Uterus (tissue), 4 donors: ENCODE results near the gene STX1B. TPM values are rescaled to one million over a fixed set of nuclear protein-coding genes. Genes with fewer than 3 reads are reported as not detected.

Experiments used
- DNase-seq, 2 donors: peaks; one replicate each; pipeline ENCODE4 v3.0.0-alpha.2; 2019 to 2020
- H3K27ac ChIP-seq, 2 donors: fragments of 200-600 bp; sonication (generic); 1 replicate in 1 of 2; 2 replicates in 1 of 2; pipeline ENCODE4 v1.5.1; 2016 to 2018
- H3K27me3 ChIP-seq, 2 donors: fragments of 200-600 bp; sonication (generic); one replicate each; pipeline ENCODE4 v1.5.1; 2018 to 2019; ENCODE audit warnings: control low read depth in 1 of 2
- H3K36me3 ChIP-seq, 2 donors: fragments of 200-600 bp; sonication (generic); one replicate each; pipeline ENCODE4 v1.5.1; 2019; ENCODE audit warnings: control low read depth in 1 of 2
- H3K4me1 ChIP-seq, 2 donors: fragments of 200-600 bp; sonication (generic); one replicate each; pipeline ENCODE4 v1.5.1; 2018 to 2019; ENCODE audit warnings: control low read depth in 1 of 2
- H3K4me3 ChIP-seq, 2 donors: fragments of 200-600 bp; sonication (generic); 1 replicate in 1 of 2; 2 replicates in 1 of 2; pipeline ENCODE4 v1.5.1; 2018 to 2019; ENCODE audit warnings: mild to moderate bottlenecking in 1 of 2
- H3K9me3 ChIP-seq, 2 donors: fragments of 200-600 bp; sonication (generic); one replicate each; pipeline ENCODE4 v1.5.1; 2019; ENCODE audit warnings: control low read depth in 1 of 2
- POLR2A ChIP-seq, 2 donors: fragments of 450-650 bp; IDR thresholded peaks; one replicate each; pipeline ENCODE4 v1.6.1; 2016; ENCODE audit warnings: antibody characterized with exemption in 2 of 2, mild to moderate bottlenecking in 1 of 2, moderate library complexity in 1 of 2
- intact Hi-C: fragments of 100-400 bp; cut with DNase I; formaldehyde crosslinking; loops from one replicate; pipeline ENCODE4 v1.15.1; 2023; ENCODE audit warnings: low total_unique reads
- total RNA-seq, 4 donors: library from RNA; depleted of rRNA in 3 of 4; stranded (reverse); fragments of >200 nt in 3 of 4; gene quantifications; one replicate each; pipeline versions ENCODE4 v1.1.0 to v1.2.4, GENCODE V29; 2014 to 2023
- TF ChIP-seq, protein P1 (sequence below), 4 experiments: fragments of 200-600 bp in 2 of 4; fragments of 450-650 bp in 2 of 4; sonication (generic) in 2 of 4; IDR thresholded peaks; one replicate each; pipeline ENCODE4 v1.5.1; 2016 to 2019; ENCODE audit warnings: antibody characterized with exemption in 4 of 4, mild to moderate bottlenecking in 2 of 4, moderate library complexity in 1 of 4
- donor health status: DM: yes; HTN: yes; CAD: no.

STX1B gene
- total RNA-seq, 4 donors from 2014 or later, result 0.88 to 2.6 (median 2.5) TPM

DNA sequence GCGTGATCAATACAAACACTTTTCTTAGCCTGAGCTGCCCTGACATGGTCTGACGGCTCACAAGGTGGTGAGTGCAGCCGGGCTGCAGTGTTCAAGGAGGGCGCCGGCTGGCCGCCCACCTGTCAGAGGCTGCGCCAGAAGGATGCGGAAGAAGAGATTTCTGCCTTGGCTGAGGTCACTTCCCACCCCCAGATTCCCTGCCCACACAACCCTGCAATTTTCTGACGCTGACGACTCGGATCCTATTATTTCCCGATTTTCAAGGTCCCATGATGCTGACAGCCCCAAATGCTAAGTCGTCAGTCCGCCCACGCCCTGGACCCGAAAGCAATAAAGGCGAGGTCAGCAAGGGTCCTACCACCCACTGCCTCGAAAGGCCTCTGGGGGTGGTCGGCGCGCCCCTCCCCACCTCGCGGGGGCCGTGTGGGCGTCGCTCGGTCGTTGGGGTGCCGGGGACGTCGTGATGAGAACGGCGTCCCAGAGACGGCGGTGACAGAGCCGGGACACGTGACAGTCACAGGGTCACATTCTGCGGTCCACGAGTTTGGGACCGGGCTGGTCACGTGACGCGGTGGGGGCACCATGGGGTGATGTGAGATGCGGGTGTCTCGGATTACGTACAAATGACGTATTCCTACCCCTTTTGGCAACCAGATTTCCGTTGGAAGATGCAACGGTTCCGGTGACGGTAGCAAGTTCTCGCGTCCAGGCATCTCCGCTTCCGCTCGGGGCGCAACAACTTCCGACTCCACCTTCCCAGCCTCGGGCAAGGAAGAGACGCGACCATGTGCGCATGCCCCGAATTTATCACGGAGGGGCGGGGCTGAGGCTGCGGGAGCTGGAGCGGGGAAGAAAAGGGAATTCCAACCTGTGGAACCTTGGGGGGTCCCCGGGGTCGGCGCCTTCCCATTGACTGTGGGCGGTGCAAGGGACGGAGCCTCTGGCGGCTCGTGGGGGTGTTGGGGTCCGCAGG lies 22.6 kb upstream of the STX1B start, which contains the start of gene STX4:
Gene STX4 (plus strand): TSS at position 823 of the 973 bp plus-strand sequence. CDS start 248 bp downstream, outside the sequence.
- H3K4me1 ChIP-seq, result peaks cover 6% of the 10 kb centered on the region in 2 donors
- peak within 1 kb of the TSS; percentile 85 to 100 for H3K4me3 ChIP-seq
- H3K36me3 ChIP-seq, result no peaks in the 10 kb centered on the region
- peak; percentile 98 to 99 for DNase-seq
- TF ChIP-seq, protein P1, sequence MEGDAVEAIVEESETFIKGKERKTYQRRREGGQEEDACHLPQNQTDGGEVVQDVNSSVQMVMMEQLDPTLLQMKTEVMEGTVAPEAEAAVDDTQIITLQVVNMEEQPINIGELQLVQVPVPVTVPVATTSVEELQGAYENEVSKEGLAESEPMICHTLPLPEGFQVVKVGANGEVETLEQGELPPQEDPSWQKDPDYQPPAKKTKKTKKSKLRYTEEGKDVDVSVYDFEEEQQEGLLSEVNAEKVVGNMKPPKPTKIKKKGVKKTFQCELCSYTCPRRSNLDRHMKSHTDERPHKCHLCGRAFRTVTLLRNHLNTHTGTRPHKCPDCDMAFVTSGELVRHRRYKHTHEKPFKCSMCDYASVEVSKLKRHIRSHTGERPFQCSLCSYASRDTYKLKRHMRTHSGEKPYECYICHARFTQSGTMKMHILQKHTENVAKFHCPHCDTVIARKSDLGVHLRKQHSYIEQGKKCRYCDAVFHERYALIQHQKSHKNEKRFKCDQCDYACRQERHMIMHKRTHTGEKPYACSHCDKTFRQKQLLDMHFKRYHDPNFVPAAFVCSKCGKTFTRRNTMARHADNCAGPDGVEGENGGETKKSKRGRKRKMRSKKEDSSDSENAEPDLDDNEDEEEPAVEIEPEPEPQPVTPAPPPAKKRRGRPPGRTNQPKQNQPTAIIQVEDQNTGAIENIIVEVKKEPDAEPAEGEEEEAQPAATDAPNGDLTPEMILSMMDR (IDR thresholded peaks at IDR 0.05), result peak in 2 of 4 experiments; percentile 15 to 20
- peak; percentile 47 to 62 for TF ChIP-seq POLR2A (IDR thresholded peaks at IDR 0.05)
- H3K9me3 ChIP-seq, result no peaks in the 10 kb centered on the region
- H3K27ac ChIP-seq, result peak within 1 kb of the TSS; percentile 95
- intact Hi-C loops, result no loop called here
- no peaks in the 10 kb centered on the region for H3K27me3 ChIP-seq

DNA sequence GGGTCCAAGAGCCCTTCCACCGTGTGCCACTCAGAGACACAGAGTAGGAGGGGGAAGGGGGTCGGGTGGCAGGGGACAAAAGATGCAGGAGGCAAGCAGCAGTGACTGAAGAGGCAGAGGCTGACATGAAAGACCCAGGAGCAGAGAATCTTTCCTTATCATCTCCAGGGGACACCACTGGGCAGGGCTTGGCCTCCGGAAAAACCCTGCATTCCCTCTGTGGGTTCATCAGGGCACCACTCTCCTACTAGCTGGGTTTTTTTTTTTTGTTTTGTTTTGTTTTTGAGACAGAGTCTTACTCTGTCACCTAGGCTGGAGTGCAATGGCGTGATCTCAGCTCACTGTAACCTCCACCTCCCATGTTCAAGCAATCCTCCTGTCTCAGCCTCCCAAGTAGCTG lies 20.8 kb upstream of the STX1B start:
- no peak for DNase-seq
- H3K4me3 ChIP-seq, result no peak overlapping the region
- peaks cover 6% of the 10 kb centered on the region in 2 donors for H3K4me1 ChIP-seq
- no peaks in the 10 kb centered on the region for H3K27me3 ChIP-seq
- H3K9me3 ChIP-seq, result no peaks in the 10 kb centered on the region
- TF ChIP-seq, protein P1 (IDR thresholded peaks at IDR 0.05), result no peak
- TF ChIP-seq POLR2A (IDR thresholded peaks at IDR 0.05), result no peak
- no peaks in the 10 kb centered on the region for H3K36me3 ChIP-seq
- intact Hi-C loops, result no loop called here
- no peak overlapping the region for H3K27ac ChIP-seq

DNA sequence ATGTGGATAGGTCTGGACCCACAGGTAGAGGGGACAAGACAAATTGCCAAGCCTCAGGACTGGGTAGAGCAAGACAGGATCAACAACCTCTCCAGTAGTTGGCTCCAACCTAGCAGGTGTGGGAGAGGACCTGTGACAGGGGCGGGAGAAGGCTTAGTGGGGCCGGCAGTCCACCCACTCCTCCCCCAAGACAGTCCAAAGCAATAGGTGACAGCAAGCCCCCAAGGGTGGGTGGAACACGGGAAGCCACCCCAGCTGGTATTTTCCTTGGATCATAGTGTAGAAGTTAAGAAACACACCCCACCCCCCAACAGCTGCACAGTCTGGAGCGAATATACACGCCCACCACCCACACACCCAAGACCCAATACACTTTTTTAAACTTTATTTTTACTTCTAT lies 18.8 kb upstream of the STX1B start:
- TF ChIP-seq, protein P1 (IDR thresholded peaks at IDR 0.05), result no peak
- TF ChIP-seq POLR2A (IDR thresholded peaks at IDR 0.05), result no peak
- Histone ChIP-seq H3K4me1 (peaks cover 0 to under 1% of the 10 kb centered on the region in 2 donors), H3K4me3 (no peak overlapping the region), H3K27ac (no peak overlapping the region), H3K9me3 (no peaks in the 10 kb centered on the region), H3K27me3 (no peaks in the 10 kb centered on the region), H3K36me3 (no peaks in the 10 kb centered on the region)
- no peak for DNase-seq
- intact Hi-C loops, result no loop called here

DNA sequence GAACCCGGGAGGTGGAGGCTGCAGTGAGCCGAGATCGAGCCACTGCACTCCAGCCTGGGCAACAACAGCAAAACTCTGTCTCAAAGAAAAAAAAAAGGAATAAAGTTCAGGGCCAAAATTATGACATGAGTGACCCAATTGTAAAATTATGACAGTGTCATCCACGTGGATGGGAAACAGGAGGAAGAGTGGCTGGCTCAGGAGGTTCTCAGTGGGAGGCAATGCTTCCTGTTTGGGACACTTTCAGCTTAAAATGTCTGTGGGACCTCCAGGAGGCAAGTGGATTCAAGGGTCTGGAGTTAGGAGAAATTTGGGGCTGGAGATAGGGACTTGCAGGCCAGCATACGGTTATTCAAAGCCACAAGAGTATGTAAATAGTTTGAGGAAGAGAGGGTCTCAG lies 14.9 kb upstream of the STX1B start:
- Histone ChIP-seq H3K27me3 (no peaks in the 10 kb centered on the region), H3K4me1 (no peaks in the 10 kb centered on the region), H3K27ac (no peak overlapping the region), H3K4me3 (no peak overlapping the region), H3K9me3 (no peaks in the 10 kb centered on the region), H3K36me3 (no peaks in the 10 kb centered on the region)
- TF ChIP-seq, protein P1 (IDR thresholded peaks at IDR 0.05), result no peak
- TF ChIP-seq POLR2A (IDR thresholded peaks at IDR 0.05), result no peak
- intact Hi-C loops, result no loop called here
- DNase-seq, result no peak

DNA sequence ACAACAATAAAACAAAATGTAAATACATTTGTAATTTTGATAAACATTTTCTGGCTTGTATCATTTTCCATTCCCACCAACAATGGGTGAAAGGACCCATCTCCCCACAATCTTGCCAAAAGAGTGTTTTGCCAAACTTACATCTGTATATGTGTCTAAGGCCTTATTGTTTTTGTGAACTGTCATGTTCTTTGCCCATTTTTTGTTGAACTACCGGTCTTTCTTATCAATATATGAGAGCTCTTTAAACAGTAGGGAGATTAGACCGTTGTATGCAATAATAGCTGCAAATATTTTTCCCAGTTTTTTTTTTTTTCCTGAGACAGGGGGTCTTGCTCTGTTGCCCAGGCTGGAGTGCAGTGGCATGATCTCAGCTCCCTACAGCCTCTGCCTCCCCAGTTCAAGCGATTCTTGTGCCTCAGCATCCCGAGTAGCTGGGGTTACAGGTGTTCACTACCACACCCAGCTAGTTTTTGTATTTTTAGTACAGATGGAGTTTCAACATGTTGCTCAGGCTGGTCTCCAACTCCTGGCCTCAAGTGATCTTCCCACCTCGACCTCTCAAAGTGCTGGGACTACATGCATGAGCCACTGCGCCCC lies 13.3 kb upstream of the STX1B start:
- DNase-seq, result no peak
- Histone ChIP-seq H3K9me3 (no peaks in the 10 kb centered on the region), H3K27me3 (no peaks in the 10 kb centered on the region), H3K27ac (no peak overlapping the region), H3K36me3 (no peaks in the 10 kb centered on the region), H3K4me1 (no peaks in the 10 kb centered on the region), H3K4me3 (no peak overlapping the region)
- intact Hi-C loops, result no loop called here
- TF ChIP-seq POLR2A (IDR thresholded peaks at IDR 0.05), result no peak
- TF ChIP-seq, protein P1 (IDR thresholded peaks at IDR 0.05), result no peak
